HG03354 (cell line): ENCODE data around the gene SCN3A.

Experiments
- ATAC-seq: cut with Tn5 transposase; IDR thresholded peaks from one replicate; pipeline ENCODE4 v1.9.1; 2021; ENCODE audit warnings: mild to moderate bottlenecking; ENCODE audit not compliant: unreplicated experiment, poor library complexity, severe bottlenecking

SCN3A gene

GRCh38 chr2:165193178-165193777 lies 10.6 kb downstream of the SCN3A start:
- peak; percentile 96 for ATAC-seq

DNA sequence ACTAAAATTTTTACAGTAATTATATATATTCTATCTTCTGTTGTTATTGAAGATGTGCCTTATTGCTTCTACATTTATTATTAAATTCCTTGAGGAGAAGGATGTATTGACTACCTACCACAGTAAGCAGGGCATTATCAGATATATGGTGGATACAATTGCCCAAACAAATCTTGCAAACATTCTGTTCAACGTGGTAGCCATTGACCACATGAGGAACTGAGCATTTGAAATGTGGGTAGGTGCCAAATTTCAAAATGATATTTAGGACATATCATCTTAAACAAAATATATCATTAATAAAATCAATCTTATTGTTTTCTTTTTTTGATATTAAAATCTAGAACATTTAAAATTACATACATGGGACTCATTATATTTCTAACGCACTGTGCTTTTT lies 11.1 kb downstream of the SCN3A start:
- peak; percentile 42 for ATAC-seq

DNA sequence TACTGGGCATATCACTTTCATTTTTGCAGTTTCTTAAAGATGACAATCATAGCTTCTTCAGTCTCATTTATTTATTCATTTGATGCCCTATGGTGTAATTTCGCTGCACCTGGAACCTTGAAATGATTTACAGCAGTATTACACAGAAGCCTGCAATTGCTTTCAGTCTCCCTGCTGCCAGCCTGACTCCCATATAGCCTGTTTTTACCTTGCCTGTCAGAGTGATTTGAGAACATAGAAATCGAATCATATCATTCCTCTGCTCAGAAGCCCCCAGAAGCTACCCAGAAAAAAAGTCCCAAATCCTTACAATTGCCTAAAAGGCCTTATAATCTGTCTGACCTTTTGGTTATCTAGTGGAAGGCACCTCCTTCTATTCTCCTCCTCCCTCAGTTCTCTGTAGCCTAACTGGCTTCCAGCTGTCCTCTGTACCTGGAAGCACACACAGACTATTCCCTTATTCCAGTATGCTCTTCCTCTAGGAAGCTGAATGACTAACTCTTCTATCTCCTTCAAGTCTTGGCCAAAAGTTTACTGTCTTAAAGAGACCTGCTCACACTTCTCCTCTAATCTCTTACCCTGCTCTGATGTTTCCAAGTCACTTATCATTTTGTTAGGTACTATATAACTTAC lies 12.6 kb downstream of the SCN3A start:
- no peak for ATAC-seq

DNA sequence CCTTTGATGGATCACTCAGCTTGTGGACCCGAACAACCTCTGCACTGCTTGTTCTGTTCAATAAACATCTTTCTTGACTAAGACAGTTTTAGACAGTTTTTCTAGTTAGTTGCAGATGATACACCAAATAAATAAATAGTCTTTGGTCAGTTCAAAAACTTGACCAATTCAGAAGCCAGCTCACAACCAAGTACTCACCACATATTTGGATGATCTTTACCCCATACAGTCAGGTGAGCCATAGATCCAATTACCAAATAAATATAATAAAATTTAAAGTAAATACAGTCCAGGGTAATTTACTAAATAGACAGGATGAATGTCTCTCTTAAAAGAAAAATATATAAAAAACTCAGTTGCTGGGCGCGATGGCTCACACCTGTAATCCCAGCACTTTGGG lies 18.2 kb downstream of the SCN3A start:
- no peak for ATAC-seq

DNA sequence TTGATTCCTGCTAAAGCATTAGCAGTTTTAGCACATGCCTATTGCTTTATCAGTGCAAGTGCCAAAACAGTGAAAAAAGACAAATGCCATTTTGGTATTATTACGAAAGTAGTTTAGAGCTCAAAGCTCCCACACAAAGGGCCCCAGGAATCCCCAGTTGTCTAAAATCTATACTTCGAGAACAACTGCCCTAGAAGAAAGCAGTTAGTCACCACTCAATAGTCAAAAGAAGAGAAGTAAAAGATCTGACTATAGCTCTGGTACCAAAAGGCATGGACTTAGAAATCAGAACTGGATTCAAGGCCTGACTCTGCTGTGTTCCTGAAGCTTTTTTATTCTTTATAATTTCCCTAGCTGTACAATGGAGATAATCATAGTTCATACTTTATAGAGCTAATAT lies 21.8 kb downstream of the SCN3A start:
- no peak for ATAC-seq

GRCh38 chr2:165176780-165177179 lies 27.1 kb downstream of the SCN3A start:
- ATAC-seq = no peak

DNA sequence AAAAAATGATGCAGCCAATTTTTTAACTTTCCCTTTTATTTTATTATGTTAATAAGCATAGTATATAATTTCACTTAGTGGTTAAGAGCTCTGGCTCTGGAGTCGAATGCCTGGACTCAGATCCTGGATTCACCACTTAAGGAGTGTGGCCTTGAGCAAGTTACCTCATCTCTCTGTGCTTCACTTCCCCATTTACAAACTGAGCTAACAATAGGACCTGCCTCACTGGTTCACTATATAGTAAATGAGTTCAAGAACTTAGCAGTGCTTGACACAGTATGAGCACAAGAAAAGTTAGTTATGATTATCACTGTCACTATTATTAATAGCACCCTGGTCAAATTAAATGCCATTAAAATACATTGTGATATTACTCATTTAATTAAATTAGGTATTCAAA lies 30.6 kb downstream of the SCN3A start:
- ATAC-seq = peak; percentile 65

DNA sequence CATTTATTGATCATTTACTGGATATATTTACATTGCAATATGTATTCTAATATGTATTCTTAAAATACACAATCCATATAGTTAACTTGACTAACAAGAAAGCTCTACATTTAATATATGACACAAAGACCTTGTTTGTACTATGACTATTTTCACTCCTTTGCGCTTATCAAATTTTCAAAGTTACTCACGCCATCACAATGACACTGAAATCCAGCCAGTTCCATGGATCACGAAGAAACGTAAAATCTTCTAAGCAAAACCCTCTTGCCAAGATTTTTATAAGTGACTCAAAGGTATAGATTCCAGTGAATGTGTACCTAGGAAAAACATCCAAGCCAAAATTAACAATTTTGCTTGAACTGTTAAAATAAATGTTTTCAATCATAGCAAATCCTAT lies 39.6 kb downstream of the SCN3A start:
- no peak for ATAC-seq

- no peak for ATAC-seq
Observed at GRCh38 chr2:165163761-165164160, 40.1 kb downstream of the SCN3A start.

- ATAC-seq = no peak
Observed at GRCh38 chr2:165162466-165162865, 41.4 kb downstream of the SCN3A start.

DNA sequence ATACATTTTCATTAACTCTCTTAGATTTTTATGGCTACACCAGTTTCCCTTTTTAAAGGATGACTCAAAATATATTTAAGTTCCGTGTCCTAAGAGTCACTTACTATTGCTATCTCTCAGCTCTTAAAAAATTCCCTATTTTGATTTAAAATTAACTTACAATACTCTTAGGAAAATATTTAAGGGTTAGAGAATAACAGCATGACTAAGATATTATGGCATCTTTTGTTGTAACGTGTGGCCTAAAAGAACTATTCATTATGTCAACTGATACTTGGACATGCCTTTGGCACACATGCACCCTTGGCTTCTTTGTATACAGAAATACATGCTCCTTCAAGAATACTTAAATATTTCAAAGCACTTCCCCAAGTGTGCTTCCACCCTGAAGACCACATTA lies 42.3 kb downstream of the SCN3A start:
- no peak for ATAC-seq

DNA sequence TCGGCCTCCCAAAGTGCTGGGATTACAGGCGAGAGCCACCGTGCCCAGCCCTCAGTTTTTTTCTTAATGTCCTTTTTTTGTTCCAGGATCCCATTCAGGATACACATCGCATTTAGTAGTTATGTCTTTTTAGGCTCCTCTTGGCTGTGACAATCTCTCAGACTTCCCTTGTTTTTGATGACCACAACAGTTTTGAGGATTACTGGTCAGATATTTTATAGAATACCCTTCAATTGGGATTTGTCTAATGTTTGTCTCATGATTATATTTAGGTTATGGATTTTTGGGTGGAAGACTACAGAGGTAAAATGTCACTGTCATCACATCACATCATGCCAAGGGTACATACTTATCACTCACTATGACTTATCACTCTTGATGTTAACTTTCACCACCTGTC lies 46.7 kb downstream of the SCN3A start:
- no peak for ATAC-seq

- no peak for ATAC-seq
Observed at GRCh38 chr2:165155152-165155551, 48.7 kb downstream of the SCN3A start.

- ATAC-seq = peak; percentile 92
Observed at GRCh38 chr2:165149439-165149838, 54.4 kb downstream of the SCN3A start.

DNA sequence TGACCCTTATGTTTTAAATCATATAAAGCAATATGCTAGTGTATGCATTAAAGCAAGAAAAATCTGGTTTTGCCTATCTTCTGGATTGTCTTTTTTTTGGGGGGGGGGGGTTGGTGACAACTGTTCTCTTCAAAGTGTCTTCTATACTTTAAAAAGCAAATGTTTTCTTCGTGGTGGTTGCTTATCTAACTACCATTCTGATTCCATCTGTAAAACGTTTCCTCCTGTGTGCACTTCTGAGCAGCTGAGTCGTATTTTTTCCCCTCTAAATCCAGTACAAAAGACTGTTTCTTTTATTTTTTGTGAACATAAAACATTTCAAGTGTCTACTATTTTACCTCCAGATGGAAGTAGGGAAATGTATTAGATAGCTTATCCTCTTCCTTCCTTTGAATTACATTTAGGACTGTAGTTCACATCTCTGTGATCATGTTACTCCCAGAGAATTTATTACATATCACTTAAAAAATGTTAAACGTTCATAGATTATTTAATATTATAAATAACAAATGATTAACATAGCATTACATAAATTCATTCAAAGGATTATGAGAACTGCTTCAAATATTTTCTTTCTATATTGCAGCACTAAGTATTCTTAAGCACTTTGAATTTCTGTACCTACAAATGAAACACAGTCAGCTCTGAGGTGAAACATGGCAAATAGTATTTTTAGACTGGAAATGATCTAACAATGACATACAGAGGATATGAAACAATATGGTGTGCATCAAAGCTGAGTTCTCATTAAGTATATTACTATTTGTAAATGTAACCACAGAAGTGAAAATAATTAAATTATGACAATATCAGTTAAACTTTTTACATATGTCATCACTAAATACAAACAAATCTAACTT lies 56.4 kb downstream of the SCN3A start:
- ATAC-seq = no peak

- ATAC-seq = peak; percentile 63
Observed at GRCh38 chr2:165144315-165144714, 59.5 kb downstream of the SCN3A start.

- no peak for ATAC-seq
Observed at GRCh38 chr2:165141601-165142354, 62.1 kb downstream of the SCN3A start.

GRCh38 chr2:165126244-165126643 lies 77.6 kb downstream of the SCN3A start:
- ATAC-seq = no peak

- no peak for ATAC-seq
Observed at GRCh38 chr2:165122521-165122920, 81.3 kb downstream of the SCN3A start.

DNA sequence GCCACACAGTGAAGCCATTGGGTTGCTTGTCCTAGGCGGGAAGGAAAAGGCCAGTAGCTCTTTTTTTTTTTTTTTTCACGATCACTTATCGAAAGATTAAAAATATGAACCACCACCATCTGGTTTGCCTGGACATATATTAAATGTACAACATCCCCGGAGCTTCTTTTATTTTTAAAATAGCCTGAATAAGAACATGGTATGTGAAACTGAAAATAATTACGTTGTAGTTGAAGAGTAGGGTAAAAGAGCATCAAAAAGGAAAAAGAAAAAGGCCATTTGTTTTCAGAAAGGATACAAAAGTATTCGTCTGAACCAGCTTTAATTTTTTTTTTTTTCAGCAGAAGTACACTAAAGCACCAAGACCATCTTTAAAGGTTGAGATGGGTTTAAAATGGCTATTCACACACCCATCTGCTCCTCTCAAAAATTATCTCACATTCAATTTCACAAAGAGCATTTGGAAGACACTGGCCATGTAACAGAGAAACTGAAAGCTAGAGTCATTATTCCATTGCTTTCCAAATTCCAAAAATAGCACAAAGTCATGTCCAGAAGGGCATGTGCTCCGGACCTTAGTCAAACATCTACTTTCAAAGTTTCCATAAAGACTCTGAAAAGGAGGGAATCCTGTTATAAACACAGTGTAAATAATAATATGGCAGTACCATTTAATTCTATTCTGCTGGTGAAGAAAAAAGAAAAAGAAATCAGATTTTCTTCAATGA lies 82.9 kb downstream of the SCN3A start:
- ATAC-seq = no peak
